ENCODE data around the gene THAP4.

Gene THAP4

DNA sequence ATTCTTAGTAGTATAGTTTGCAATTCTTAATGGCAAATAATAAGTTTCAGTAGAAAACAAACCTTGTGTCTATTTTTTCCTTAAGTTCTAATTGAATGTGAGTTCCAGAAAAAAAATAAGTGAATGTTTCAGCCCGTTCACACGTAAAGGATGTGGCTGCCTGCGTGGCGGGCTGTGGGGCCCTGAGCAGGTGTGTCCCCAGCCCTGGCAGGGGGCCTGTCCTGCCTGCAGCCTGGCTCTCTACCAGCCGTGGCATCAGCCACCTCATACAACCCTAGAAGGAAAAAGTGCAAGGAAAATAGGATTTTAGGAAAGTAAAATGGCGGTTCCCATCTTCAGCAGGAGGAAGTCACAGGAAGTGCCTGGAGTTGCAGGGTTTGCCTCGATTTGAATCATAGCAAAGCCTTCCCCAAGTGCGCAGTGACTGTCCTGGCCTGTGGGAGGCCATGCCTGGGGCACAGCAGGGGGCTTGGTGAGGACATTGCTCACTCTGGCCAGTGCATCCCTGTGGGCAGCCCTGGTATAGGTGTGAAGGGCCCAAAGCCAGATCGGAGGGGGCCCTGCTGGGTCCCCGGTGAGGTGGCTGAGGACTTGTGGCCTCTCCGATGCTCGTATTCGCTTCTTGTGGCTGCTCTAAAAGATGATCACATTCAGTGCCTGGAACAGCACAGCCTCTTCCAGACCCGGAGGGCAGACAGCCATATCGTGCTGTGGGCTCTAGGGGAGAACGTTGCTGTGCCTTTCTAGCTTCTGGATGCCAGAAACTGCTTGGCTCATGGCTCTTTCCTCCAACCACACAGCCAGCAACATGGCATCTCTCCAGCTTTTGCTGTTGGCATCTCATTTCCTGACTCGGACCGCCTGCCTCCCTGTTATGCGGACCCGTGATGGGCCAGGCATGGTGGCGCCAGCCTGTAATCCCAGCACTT, 37.1 kb upstream of the THAP4 start:
- TF ChIP-seq, protein P1, sequence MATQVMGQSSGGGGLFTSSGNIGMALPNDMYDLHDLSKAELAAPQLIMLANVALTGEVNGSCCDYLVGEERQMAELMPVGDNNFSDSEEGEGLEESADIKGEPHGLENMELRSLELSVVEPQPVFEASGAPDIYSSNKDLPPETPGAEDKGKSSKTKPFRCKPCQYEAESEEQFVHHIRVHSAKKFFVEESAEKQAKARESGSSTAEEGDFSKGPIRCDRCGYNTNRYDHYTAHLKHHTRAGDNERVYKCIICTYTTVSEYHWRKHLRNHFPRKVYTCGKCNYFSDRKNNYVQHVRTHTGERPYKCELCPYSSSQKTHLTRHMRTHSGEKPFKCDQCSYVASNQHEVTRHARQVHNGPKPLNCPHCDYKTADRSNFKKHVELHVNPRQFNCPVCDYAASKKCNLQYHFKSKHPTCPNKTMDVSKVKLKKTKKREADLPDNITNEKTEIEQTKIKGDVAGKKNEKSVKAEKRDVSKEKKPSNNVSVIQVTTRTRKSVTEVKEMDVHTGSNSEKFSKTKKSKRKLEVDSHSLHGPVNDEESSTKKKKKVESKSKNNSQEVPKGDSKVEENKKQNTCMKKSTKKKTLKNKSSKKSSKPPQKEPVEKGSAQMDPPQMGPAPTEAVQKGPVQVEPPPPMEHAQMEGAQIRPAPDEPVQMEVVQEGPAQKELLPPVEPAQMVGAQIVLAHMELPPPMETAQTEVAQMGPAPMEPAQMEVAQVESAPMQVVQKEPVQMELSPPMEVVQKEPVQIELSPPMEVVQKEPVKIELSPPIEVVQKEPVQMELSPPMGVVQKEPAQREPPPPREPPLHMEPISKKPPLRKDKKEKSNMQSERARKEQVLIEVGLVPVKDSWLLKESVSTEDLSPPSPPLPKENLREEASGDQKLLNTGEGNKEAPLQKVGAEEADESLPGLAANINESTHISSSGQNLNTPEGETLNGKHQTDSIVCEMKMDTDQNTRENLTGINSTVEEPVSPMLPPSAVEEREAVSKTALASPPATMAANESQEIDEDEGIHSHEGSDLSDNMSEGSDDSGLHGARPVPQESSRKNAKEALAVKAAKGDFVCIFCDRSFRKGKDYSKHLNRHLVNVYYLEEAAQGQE (IDR thresholded peaks at IDR 0.05; ENCODE audit: insufficient read depth in 1 of 2, low read depth in 2 of 2, low read length in 2 of 2): no peak
- no peak for TF ChIP-seq POLR2AphosphoS5 (IDR thresholded peaks at IDR 0.05; ENCODE audit: low read depth, low read length)
- TF ChIP-seq TAF1 (IDR thresholded peaks at IDR 0.05; ENCODE audit: borderline replicate concordance, insufficient read depth, low read length): no peak
- TF ChIP-seq SIN3A (IDR thresholded peaks at IDR 0.05; ENCODE audit: borderline replicate concordance, insufficient read depth, low read length): no peak
- TF ChIP-seq FOXP2 (optimal IDR thresholded peaks at IDR 0.05; ENCODE audit: borderline replicate concordance, extremely low read depth, extremely low read length, insufficient read depth): no peak

GRCh38 chr2:241673189-241673663, 36.3 kb upstream of the THAP4 start:
- TF ChIP-seq SIN3A (IDR thresholded peaks at IDR 0.05; ENCODE audit: borderline replicate concordance, insufficient read depth, low read length) (no peak), TAF1 (IDR thresholded peaks at IDR 0.05; ENCODE audit: borderline replicate concordance, insufficient read depth, low read length) (no peak), POLR2AphosphoS5 (IDR thresholded peaks at IDR 0.05; ENCODE audit: low read depth, low read length) (no peak), FOXP2 (optimal IDR thresholded peaks at IDR 0.05; ENCODE audit: borderline replicate concordance, extremely low read depth, extremely low read length, insufficient read depth) (no peak)
- TF ChIP-seq, protein P1 (IDR thresholded peaks at IDR 0.05; ENCODE audit: insufficient read depth in 1 of 2, low read depth in 2 of 2, low read length in 2 of 2): no peak

DNA sequence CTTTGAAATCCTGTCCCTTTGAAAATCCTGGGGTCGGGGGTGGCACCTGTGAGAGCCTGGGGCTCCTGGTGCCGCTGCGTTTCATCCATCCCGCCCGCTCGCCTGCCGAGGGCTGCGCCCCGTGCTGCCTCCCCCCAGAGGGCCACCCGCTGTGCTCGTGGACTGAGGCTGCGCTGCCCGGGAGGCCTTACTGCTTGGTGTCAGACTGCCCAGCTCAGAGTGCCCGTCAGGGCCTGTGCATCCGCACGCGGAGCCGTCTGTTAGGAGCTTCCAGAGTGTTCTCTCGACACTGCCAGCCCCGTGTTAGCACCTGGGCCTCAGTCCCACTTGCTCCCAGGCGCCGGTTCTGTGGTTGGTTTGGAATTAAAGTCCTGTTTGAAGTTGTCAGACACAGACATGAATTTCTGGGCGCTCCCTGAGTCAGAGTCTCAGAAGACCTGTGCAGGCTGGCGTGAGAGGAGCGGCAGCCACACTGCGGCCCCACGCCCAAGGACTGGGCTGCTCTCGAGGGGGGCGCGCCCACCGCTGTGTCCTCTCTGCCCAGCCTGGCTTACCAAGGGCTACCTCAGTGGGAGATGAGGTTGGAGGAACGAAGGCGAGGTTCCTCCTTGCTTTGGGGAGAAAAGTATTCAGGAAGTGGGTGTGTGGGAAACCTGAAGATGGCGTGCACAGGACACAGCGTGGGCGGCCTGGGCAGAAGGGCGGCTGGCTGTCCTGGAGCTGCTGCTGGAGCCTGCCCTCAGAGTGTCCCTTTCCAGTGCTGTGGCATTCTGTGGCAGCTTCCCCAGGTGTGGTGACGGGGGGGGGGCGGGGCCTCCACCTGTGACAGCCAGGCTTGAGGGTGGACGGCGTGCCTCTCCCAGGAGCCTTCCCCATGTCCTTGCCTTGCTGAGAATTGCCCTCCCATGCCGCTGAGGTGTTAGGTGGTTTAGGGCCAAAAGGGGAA, 35.6 kb upstream of the THAP4 start:
- TF ChIP-seq, protein P1 (IDR thresholded peaks at IDR 0.05; ENCODE audit: insufficient read depth in 1 of 2, low read depth in 2 of 2, low read length in 2 of 2): no peak
- TF ChIP-seq POLR2AphosphoS5 (IDR thresholded peaks at IDR 0.05; ENCODE audit: low read depth, low read length): no peak
- TF ChIP-seq FOXP2 (optimal IDR thresholded peaks at IDR 0.05; ENCODE audit: borderline replicate concordance, extremely low read depth, extremely low read length, insufficient read depth): no peak
- no peak for TF ChIP-seq TAF1 (IDR thresholded peaks at IDR 0.05; ENCODE audit: borderline replicate concordance, insufficient read depth, low read length)
- no peak for TF ChIP-seq SIN3A (IDR thresholded peaks at IDR 0.05; ENCODE audit: borderline replicate concordance, insufficient read depth, low read length)

DNA sequence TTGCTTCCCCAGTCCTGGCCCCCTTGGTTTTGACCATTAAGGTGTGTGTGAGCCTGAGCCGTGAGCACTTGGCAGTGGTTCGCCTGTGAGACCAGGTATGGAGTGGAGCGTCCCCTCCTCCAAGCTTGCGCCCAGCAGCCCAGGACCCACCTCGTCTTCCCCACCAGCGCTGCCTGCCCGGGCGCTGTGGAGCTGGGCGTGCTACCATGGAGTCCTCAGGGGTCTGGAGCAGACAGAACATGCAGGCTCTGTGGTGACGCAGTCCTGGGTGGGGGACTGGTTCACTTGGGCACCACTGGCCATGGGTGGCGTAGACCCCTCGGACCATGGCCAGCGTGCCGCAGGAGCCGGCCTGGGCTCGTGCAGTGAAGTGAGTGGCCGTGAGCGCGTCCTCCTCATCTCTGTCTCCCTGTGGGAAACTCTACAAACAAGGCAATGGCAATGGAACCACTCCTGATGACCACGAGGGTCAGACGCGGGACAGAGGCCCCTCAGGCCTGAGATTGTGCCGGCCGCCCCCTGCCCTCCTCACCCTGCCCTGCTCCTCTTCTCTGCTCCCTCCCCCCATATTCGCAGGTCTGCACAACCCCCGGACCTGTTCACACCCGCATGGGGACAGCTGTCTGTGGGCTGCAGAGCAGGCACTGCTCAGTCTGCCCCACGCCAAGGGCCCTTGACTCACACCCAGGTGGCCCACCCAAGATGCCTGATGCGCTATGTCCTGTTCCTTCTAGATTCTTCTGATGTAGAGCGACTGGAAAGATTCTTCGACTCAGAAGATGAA, 34.7 kb upstream of the THAP4 start:
- TF ChIP-seq SIN3A (IDR thresholded peaks at IDR 0.05; ENCODE audit: borderline replicate concordance, insufficient read depth, low read length) (no peak), TAF1 (IDR thresholded peaks at IDR 0.05; ENCODE audit: borderline replicate concordance, insufficient read depth, low read length) (no peak), POLR2AphosphoS5 (IDR thresholded peaks at IDR 0.05; ENCODE audit: low read depth, low read length) (no peak), FOXP2 (optimal IDR thresholded peaks at IDR 0.05; ENCODE audit: borderline replicate concordance, extremely low read depth, extremely low read length, insufficient read depth) (no peak)
- TF ChIP-seq, protein P1 (IDR thresholded peaks at IDR 0.05; ENCODE audit: insufficient read depth in 1 of 2, low read depth in 2 of 2, low read length in 2 of 2): no peak
